K562 (cell line): ENCODE data around the gene MCIDAS. TPM values are rescaled to one million over a fixed set of nuclear protein-coding genes. Genes with fewer than 3 reads are reported as not detected.
A peak's percentile ranks its signal among the peaks of the same experiment; 100 is the strongest.

Experiments used
- ATF1 ChIP-seq, 2 experiments: fragments of 450-650 bp in 1 of 2; IDR thresholded peaks; 2 replicates each; pipeline ENCODE4 v1.6.1; 2016; ENCODE audit warnings: missing compliant biosample characterization in 1 of 2, missing genetic modification characterization in 1 of 2
- CBFB ChIP-seq: sonication (generic); formaldehyde crosslinking; IDR thresholded peaks from 2 replicates; pipeline ENCODE4 v1.4.0; 2020; ENCODE audit warnings: mild to moderate bottlenecking, missing genetic modification reagents
- CBX2 ChIP-seq: fragments of 200-600 bp; sonication (generic); IDR thresholded peaks from one replicate; pipeline ENCODE4 v1.6.1; 2012; ENCODE audit warnings: mild to moderate bottlenecking, low read length, inconsistent platforms; ENCODE audit not compliant: insufficient read depth, poor library complexity, severe bottlenecking
- HNRNPL ChIP-seq: fragments of 200-400 bp; formaldehyde crosslinking; IDR thresholded peaks from 2 replicates; pipeline ENCODE4 v1.6.1; 2017; ENCODE audit warnings: low read depth, mild to moderate bottlenecking, low read length
- JUND ChIP-seq, 2 experiments: IDR thresholded peaks; 2 replicates in 1 of 2; 3 replicates in 1 of 2; pipeline ENCODE4 v1.6.1; 2011; ENCODE audit warnings: borderline replicate concordance in 2 of 2, low read depth in 2 of 2, low read length in 2 of 2, improper control_type of control experiment in 1 of 2, missing biosample characterization in 1 of 2, missing genetic modification characterization in 1 of 2, missing genetic modification reagents in 1 of 2
- MCM5 ChIP-seq: fragments of 450-650 bp; IDR thresholded peaks from 2 replicates; pipeline ENCODE4 v1.6.1; 2016; ENCODE audit warnings: low read depth
- POLR2G ChIP-seq: fragments of 200-400 bp; formaldehyde crosslinking; IDR thresholded peaks from 2 replicates; pipeline ENCODE4 v1.6.1; 2017; ENCODE audit warnings: low read depth, mild to moderate bottlenecking, antibody characterized with exemption, low read length, moderate library complexity
- RBM39 ChIP-seq: fragments of 200-400 bp; formaldehyde crosslinking; optimal IDR thresholded peaks from 2 replicates; pipeline ENCODE3; 2018; ENCODE audit warnings: low read depth, low read length
- SNRNP70 ChIP-seq: fragments of 200-400 bp; formaldehyde crosslinking; optimal IDR thresholded peaks from 2 replicates; pipeline ENCODE3; 2017; ENCODE audit warnings: low read depth, low read length
- ZKSCAN3 ChIP-seq: fragments of 250-450 bp; sonication (Bioruptor Pico); IDR thresholded peaks from 2 replicates; pipeline ENCODE4 v1.4.0; 2020
- ZNF124 ChIP-seq: sonication (generic); formaldehyde crosslinking; IDR thresholded peaks from 2 replicates; pipeline ENCODE4 v1.8.1; 2022; ENCODE audit warnings: missing genetic modification reagents
- ZNF174 ChIP-seq: fragments of 250-450 bp; sonication (Bioruptor Pico); IDR thresholded peaks from 2 replicates; pipeline ENCODE4 v1.4.0; 2020; ENCODE audit warnings: mild to moderate bottlenecking
- polyA plus RNA-seq, 8 experiments: library from polyadenylated mRNA; depleted of rRNA in 4 of 8; stranded (reverse) in 5 of 8; unstranded in 3 of 8; fragments of >200 nt; fragmentation: Nextera tagmentation in 2 of 8; fragmentation: Illumina TruSeq in 1 of 8; extraction: Ambion mirVana in 2 of 8; extraction: Trizol in 1 of 8; gene quantifications; 2 replicates each; pipeline versions ENCODE4 v1.2.1 to v1.2.3, GENCODE V29; 2011 to 2014; ENCODE audit warnings: inconsistent platforms in 1 of 8, missing spikeins in 1 of 8
- total RNA-seq, 7 experiments: library from RNA; depleted of rRNA in 6 of 7; stranded (reverse); fragments of >200 nt in 6 of 7; fragmentation: Illumina TruSeq in 2 of 7; extraction: Trizol in 2 of 7; gene quantifications; 2 replicates each; pipeline versions ENCODE4 v1.2.1 to v1.2.3, GENCODE V29; 2011 to 2021; ENCODE audit warnings: low replicate concordance in 1 of 7
- TF ChIP-seq, protein P1 (sequence below), 2 experiments: fragments of 450-650 bp in 1 of 2; IDR thresholded peaks; 2 replicates each; pipeline ENCODE4 v1.6.1; 2011 to 2017; ENCODE audit warnings: low read depth in 2 of 2, antibody characterized with exemption in 1 of 2, borderline replicate concordance in 1 of 2, low read length in 1 of 2, mild to moderate bottlenecking in 1 of 2, mixed read lengths in 1 of 2; ENCODE audit not compliant: control insufficient read depth in 1 of 2
- TF ChIP-seq, protein P2 (sequence below): fragments of 150-350 bp; conservative IDR thresholded peaks from 2 replicates; pipeline ENCODE4 v1.6.1; 2014; ENCODE audit warnings: low read length
- TF ChIP-seq, protein P3 (sequence below): fragments of 250-450 bp; sonication (Bioruptor Pico); IDR thresholded peaks from 2 replicates; pipeline ENCODE4 v1.4.0; 2020; ENCODE audit warnings: borderline replicate concordance
- TF ChIP-seq, protein P4 (sequence below): fragments of 250-450 bp; sonication (Bioruptor Pico); IDR thresholded peaks from 2 replicates; pipeline ENCODE4 v1.5.0; 2021
- TF ChIP-seq, protein P5 (sequence below): sonication (generic); formaldehyde crosslinking; IDR thresholded peaks from 2 replicates; pipeline ENCODE4 v1.8.1; 2023; ENCODE audit warnings: mild to moderate bottlenecking, missing genetic modification reagents, moderate library complexity

MCIDAS gene
- total and polyA plus RNA-seq, 9 of the 15 experiments (the other 6 are each of a cell fraction or from before 2014, with no cell fraction given) = 0.07 to 1.5 (median 0.69) TPM

DNA sequence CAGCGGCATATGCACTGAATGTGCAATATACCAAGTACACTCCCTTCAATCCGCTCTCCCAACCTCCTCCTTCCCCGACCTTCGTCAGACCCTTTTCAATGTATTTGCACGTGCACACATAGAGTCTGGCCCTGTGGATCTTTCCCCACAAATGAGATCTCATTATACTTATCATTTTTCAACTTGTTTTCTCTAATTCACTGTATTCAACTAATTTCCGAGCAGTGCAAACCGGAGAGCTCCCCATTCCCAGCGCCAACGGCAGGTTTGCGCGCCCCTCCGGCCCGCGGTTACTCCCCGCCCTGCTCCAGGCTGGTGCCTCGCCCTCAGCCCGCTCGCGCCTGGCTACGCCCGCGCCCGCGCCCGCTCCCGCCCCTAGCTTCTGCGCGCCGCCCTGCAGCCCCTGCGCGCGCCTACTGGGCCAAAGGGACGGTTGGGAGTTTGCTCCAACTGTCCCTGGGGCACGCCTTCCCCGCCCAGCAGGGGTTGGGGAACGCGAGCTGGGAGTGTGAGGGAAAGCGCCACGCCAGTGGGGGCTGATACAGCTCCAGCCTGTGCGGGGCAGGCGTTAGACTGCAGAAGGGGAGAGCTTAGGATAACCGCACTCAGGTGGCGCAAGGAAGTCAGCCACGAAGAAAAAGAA, 50.8 kb downstream of the MCIDAS start (continued):
- TF ChIP-seq ZNF174 (CRISPR knock-in tag) (no peak), ZKSCAN3 (no peak), HNRNPL (peak; percentile 72; the same call in 1 of the 2 replicates), ZNF124 (CRISPR knock-in tag) (no peak), SNRNP70 (no peak), ATF1 (CRISPR knock-in tag; IDR thresholded peaks at IDR 0.05) (no peak), ATF1 (tag; IDR thresholded peaks at IDR 0.05) (peak; percentile 51), MCM5 (no peak), JUND (IDR thresholded peaks at IDR 0.05; ENCODE audit: borderline replicate concordance, low read depth, low read length) (0 out of 2 replicates have a peak, but pooled peaks have one; percentile 25), JUND (tag; IDR thresholded peaks at IDR 0.05; ENCODE audit: borderline replicate concordance, low read depth, low read length) (no peak; the same call in 2 of the 3 replicates), RBM39 (no peak), CBX2 (no peak), POLR2G (peak; percentile 70), CBFB (CRISPR knock-in tag) (no peak)
- TF ChIP-seq, protein P1, sequence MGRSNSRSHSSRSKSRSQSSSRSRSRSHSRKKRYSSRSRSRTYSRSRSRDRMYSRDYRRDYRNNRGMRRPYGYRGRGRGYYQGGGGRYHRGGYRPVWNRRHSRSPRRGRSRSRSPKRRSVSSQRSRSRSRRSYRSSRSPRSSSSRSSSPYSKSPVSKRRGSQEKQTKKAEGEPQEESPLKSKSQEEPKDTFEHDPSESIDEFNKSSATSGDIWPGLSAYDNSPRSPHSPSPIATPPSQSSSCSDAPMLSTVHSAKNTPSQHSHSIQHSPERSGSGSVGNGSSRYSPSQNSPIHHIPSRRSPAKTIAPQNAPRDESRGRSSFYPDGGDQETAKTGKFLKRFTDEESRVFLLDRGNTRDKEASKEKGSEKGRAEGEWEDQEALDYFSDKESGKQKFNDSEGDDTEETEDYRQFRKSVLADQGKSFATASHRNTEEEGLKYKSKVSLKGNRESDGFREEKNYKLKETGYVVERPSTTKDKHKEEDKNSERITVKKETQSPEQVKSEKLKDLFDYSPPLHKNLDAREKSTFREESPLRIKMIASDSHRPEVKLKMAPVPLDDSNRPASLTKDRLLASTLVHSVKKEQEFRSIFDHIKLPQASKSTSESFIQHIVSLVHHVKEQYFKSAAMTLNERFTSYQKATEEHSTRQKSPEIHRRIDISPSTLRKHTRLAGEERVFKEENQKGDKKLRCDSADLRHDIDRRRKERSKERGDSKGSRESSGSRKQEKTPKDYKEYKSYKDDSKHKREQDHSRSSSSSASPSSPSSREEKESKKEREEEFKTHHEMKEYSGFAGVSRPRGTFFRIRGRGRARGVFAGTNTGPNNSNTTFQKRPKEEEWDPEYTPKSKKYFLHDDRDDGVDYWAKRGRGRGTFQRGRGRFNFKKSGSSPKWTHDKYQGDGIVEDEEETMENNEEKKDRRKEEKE (IDR thresholded peaks at IDR 0.05; ENCODE audit: borderline replicate concordance in 1 of 2, control insufficient read depth in 1 of 2, low read depth in 2 of 2, low read length in 1 of 2) = no peak
- TF ChIP-seq, protein P2, sequence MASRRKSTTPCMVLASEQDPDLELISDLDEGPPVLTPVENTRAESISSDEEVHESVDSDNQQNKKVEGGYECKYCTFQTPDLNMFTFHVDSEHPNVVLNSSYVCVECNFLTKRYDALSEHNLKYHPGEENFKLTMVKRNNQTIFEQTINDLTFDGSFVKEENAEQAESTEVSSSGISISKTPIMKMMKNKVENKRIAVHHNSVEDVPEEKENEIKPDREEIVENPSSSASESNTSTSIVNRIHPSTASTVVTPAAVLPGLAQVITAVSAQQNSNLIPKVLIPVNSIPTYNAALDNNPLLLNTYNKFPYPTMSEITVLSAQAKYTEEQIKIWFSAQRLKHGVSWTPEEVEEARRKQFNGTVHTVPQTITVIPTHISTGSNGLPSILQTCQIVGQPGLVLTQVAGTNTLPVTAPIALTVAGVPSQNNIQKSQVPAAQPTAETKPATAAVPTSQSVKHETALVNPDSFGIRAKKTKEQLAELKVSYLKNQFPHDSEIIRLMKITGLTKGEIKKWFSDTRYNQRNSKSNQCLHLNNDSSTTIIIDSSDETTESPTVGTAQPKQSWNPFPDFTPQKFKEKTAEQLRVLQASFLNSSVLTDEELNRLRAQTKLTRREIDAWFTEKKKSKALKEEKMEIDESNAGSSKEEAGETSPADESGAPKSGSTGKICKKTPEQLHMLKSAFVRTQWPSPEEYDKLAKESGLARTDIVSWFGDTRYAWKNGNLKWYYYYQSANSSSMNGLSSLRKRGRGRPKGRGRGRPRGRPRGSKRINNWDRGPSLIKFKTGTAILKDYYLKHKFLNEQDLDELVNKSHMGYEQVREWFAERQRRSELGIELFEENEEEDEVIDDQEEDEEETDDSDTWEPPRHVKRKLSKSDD = no peak
- TF ChIP-seq, protein P3, sequence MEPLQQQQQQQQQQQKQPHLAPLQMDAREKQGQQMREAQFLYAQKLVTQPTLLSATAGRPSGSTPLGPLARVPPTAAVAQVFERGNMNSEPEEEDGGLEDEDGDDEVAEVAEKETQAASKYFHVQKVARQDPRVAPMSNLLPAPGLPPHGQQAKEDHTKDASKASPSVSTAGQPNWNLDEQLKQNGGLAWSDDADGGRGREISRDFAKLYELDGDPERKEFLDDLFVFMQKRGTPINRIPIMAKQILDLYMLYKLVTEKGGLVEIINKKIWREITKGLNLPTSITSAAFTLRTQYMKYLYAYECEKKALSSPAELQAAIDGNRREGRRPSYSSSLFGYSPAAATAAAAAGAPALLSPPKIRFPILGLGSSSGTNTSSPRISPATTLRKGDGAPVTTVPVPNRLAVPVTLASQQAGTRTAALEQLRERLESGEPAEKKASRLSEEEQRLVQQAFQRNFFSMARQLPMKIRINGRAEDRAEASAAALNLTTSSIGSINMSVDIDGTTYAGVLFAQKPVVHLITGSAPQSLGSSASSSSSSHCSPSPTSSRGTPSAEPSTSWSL = no peak
- TF ChIP-seq, protein P4, sequence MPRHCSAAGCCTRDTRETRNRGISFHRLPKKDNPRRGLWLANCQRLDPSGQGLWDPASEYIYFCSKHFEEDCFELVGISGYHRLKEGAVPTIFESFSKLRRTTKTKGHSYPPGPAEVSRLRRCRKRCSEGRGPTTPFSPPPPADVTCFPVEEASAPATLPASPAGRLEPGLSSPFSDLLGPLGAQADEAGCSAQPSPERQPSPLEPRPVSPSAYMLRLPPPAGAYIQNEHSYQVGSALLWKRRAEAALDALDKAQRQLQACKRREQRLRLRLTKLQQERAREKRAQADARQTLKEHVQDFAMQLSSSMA (CRISPR knock-in tag) = no peak
- TF ChIP-seq, protein P5, sequence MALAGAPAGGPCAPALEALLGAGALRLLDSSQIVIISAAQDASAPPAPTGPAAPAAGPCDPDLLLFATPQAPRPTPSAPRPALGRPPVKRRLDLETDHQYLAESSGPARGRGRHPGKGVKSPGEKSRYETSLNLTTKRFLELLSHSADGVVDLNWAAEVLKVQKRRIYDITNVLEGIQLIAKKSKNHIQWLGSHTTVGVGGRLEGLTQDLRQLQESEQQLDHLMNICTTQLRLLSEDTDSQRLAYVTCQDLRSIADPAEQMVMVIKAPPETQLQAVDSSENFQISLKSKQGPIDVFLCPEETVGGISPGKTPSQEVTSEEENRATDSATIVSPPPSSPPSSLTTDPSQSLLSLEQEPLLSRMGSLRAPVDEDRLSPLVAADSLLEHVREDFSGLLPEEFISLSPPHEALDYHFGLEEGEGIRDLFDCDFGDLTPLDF (CRISPR knock-in tag) = peak; percentile 54; the same call in 1 of the 2 replicates
